ENCODE results near the gene COL6A3.

The COL6A3 gene

DNA sequence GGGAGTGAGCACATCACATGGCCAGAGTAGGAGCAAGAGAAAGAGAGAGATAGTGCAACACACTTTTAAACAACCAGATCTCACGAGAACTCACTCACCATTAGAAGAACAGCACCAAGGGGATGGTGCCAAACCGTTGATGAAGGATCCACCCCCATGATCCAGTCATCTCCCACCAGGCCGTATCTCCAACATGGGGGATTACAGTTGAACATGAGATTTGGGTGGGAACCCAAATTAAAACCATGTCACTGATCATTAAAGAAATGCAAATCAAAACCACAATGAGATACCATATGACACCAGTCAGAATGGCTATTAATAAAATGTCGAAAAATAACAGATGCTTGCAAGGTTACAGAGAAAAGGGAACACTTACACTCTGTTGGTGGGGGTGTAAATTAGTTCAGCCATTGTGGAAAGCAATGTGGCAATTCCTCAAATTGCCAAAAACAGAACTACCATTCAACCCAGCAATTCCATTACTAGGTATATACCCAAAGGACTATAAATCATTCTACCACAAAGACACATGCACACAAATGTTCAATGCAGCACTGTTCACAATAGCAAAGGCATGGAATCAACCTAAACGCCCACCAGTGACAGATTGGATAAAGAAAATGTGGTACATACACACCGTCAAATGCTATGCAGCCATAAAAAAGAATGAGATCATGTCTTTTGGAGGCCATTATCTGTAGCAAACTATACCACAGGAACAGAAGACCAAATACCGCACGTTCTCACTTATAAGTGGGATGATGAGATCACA lies 137.1 kb downstream of the COL6A3 start:
- DNase-seq (ENCODE audit: low read depth in 1 of 2, low spot score in 1 of 2): no peak
- in situ Hi-C loops (cut with HindIII; ENCODE audit: low pct_unique_long_range_greater_than_20kb, low sequenced_read_pairs): no loop called here
- TF ChIP-seq JUND (IDR thresholded peaks at IDR 0.05; ENCODE audit: low read depth): no peak

Data from T47D (cell line).